Measurements from ENCODE around the gene TRIM49D1.
"Not testable (repeated sequence)": the region's sequence is repeated elsewhere in the genome, so short reads cannot be mapped to it uniquely, and the experiment has no call there.

TRIM49D1 gene, protein sequence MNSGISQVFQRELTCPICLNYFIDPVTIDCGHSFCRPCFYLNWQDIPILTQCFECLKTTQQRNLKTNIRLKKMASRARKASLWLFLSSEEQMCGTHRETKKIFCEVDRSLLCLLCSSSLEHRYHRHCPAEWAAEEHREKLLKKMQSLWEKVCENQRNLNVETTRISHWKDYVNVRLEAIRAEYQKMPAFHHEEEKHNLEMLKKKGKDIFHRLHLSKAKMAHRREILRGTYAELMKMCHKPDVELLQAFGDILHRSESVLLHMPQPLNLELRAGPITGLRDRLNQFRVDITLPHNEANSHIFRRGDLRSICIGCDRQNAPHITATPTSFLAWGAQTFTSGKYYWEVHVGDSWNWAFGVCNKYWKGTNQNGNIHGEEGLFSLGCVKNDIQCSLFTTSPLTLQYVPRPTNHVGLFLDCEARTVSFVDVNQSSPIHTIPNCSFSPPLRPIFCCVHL

GRCh38 chr11:89922195-89922660 is at the start of gene TRIM49D1:
TSS of gene TRIM49D1 (minus strand) at chr11:89922245. CDS start at chr11:89917710, 4,535 bp downstream.
- no peak for DNase-seq

- DNase-seq, result not testable (repeated sequence)
Measured at GRCh38 chr11:89965737-89966136, 43.7 kb upstream of the TRIM49D1 start, which contains the start of gene TRIM64. TSS of gene TRIM64 (plus strand) at chr11:89966037. CDS start at chr11:89968504, 2,467 bp downstream.

DNA sequence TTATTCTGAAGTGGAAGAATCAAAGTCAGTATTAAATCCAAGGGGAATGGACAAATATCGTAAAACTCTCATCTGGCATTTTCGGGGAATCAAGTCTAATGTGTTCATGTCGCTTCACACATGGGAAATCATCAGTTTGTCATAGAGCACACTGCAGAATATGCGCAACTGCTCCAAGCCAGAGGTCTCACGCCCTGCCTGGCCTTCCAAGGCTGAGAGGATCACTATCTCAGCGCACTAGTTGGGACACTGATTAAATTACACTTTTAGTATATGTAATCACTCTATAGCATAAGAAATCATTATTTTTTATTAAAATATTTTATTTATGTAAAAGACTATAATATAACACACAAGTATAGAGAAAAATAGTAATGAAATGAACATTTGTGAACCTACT is 38.8 kb upstream of the TRIM49D1 start:
- DNase-seq, result not testable (repeated sequence)

DNA sequence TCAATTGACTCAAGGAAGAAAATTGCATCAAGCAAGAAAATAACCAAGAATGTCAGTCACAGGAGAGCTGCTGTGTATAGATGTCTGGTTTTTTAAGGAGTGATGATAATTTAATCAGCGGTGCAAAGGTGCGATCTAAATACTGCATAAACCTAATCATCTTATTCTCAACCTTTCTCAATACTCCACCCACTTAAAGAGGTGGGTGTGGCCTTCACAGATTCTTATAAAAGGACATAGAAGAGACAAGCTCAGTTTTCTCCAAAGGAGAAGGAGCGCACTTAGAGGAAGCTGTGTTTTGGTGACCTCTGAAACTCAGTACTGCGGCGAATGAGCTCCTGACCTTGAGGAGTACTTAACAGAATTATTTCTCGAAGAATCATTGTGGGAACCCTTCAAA is 1.7 kb upstream of the TRIM49D1 start, which contains the start of gene TRIM49D2:
Gene TRIM49D2 (plus strand): TSS at position 301 of the 400 bp plus-strand sequence. CDS start 2,698 bp downstream, outside the sequence.
- DNase-seq, result not testable (repeated sequence)

- not testable (repeated sequence) for DNase-seq
Measured at GRCh38 chr11:89900809-89901208, 21.2 kb downstream of the TRIM49D1 start.

- not testable (repeated sequence) for DNase-seq
Measured at GRCh38 chr11:89893245-89893644, 28.8 kb downstream of the TRIM49D1 start.

DNA sequence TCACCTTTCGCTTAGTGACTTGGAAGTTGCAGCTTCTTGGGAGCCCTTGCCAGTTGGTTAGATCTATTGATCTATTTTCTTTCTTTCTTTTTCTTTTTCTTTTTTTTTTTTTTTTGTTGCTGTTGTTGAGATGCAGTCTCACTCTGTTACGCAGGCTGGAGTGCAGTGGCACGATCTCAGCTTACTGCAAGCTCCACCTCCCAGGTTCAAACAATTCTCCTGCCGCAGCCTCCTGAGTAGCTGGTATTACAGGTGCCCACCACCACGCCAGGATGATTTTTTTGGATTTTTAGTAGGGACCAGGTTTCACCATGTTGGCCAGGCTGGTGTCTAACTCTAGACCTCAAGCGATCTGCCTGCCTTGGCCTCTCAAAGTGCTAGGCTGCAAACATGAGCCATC is 44.5 kb downstream of the TRIM49D1 start:
- not testable (repeated sequence) for DNase-seq

- DNase-seq, result not testable (repeated sequence)
Measured at GRCh38 chr11:89872588-89872987, 49.5 kb downstream of the TRIM49D1 start.

GRCh38 chr11:89865223-89865622 is 56.8 kb downstream of the TRIM49D1 start:
- not testable (repeated sequence) for DNase-seq

DNA sequence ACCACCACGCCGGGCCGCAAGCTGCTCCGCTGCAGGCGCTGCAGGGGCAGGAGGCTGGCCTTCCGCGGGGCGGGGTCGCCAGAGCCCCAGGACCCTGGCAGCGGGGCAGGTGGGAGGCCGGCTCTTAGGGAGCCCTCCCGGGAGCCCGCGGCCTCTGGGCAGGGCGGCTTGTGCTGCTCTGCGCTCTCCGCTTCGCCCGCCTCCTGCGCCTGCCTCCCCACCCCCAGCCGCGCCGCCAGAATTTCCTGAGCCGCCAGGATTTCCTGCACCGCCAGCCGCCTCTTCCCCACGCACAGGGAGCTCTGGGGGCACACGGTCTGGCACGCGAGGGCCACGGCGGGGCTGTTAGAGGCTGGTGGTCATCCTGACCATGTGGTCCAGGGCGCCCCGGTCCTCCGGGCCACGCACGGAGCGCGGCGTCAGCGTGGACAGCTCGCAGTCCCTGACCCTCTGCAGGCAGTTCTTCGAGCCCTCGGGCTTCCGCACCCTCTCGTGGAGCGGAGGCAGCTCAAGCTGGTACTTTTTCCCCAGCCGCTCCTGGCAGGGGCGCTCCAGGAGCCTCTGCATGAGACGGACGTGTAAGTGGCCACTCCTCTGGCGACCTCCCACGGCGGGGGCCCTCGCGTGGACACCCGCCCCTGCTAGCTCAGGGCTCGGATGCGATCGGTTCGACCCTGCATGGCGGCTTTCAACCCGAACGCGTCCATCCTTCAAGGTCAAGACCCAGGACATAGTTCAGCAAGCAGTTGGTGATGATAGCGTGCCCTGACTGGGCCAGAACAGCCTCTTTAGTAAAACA is 57.9 kb downstream of the TRIM49D1 start:
- DNase-seq, result not testable (repeated sequence)
